Hepatocyte (in vitro differentiated cells): ENCODE measurements around the gene IL36RN. TPM values are rescaled to one million over a fixed set of nuclear protein-coding genes. Genes with fewer than 3 reads are reported as not detected.

Experiments
- DNase-seq: peaks from one replicate; pipeline ENCODE4 v3.0.0-alpha.2; 2016; ENCODE audit warnings: low spot score
- H2AFZ ChIP-seq: fragments of 200-600 bp; sonication (generic); 2 replicates; pipeline ENCODE4 v1.6.0; 2016; ENCODE audit warnings: antibody characterized with exemption, mild to moderate bottlenecking
- H3K27ac ChIP-seq: fragments of 200-600 bp; sonication (generic); 2 replicates; pipeline ENCODE4 v1.5.1; 2016; ENCODE audit warnings: mild to moderate bottlenecking
- H3K27me3 ChIP-seq: fragments of 200-600 bp; sonication (generic); 2 replicates; pipeline ENCODE4 v1.6.1; 2016
- H3K36me3 ChIP-seq: fragments of 200-600 bp; sonication (generic); replicated peaks from 2 replicates; pipeline ENCODE4 v1.5.1; 2016; ENCODE audit warnings: low read depth; ENCODE audit not compliant: insufficient read depth
- H3K4me1 ChIP-seq: fragments of 200-600 bp; sonication (generic); 2 replicates; pipeline ENCODE4 v1.5.1; 2016; ENCODE audit warnings: mild to moderate bottlenecking, moderate library complexity; ENCODE audit not compliant: insufficient read depth
- H3K4me2 ChIP-seq: fragments of 200-600 bp; sonication (generic); 2 replicates; pipeline ENCODE4 v1.6.0; 2016
- H3K4me3 ChIP-seq: fragments of 200-600 bp; sonication (generic); 2 replicates; pipeline ENCODE4 v1.5.1; 2016; ENCODE audit warnings: mild to moderate bottlenecking
- H3K79me2 ChIP-seq: fragments of 200-600 bp; sonication (generic); 2 replicates; pipeline ENCODE4 v1.6.0; 2017; ENCODE audit warnings: mild to moderate bottlenecking
- H3K9me2 ChIP-seq: fragments of 200-600 bp; sonication (generic); replicated peaks from 2 replicates; pipeline ENCODE4 v1.6.0; 2017; ENCODE audit warnings: mild to moderate bottlenecking; ENCODE audit not compliant: insufficient read depth
- H3K9me3 ChIP-seq: fragments of 200-600 bp; sonication (generic); 2 replicates; pipeline ENCODE4 v1.5.1; 2016; ENCODE audit warnings: low read depth, mild to moderate bottlenecking
- H4K20me1 ChIP-seq: fragments of 200-600 bp; sonication (generic); 2 replicates; pipeline ENCODE4 v1.6.0; 2016; ENCODE audit warnings: mild to moderate bottlenecking; ENCODE audit not compliant: insufficient read depth, poor library complexity, severe bottlenecking
- CTCF ChIP-seq: fragments of 200-600 bp; sonication (generic); IDR thresholded peaks from 2 replicates; pipeline ENCODE4 v1.5.1; 2016; ENCODE audit warnings: antibody characterized with exemption, mild to moderate bottlenecking; ENCODE audit not compliant: poor library complexity
- EZH2 ChIP-seq: fragments of 200-600 bp; sonication (generic); IDR thresholded peaks from 2 replicates; pipeline ENCODE4 v1.6.1; 2016; ENCODE audit warnings: antibody characterized with exemption, mild to moderate bottlenecking, borderline replicate concordance
- EZH2phosphoT487 ChIP-seq: fragments of 200-600 bp; sonication (generic); IDR thresholded peaks from one replicate; pipeline ENCODE4 v1.6.1; 2018; ENCODE audit warnings: antibody characterized with exemption, mild to moderate bottlenecking, low read depth, moderate library complexity; ENCODE audit not compliant: unreplicated experiment, severe bottlenecking
- WGBS: methylation state at CpG from one replicate; pipeline ENCODE4 v1.1.6; 2016; ENCODE audit warnings: low lambda C conversion rate; ENCODE audit errors: missing lambda C conversion rate; 5-methylcytosine and 5-hydroxymethylcytosine counted together
- polyA plus RNA-seq: library from polyadenylated mRNA; unstranded; fragments of >200 nt; fragmentation: Nextera tagmentation; extraction: Ambion mirVana; gene quantifications from 2 replicates; pipeline ENCODE4 v1.2.1, GENCODE V29; 2016
- total RNA-seq: library from RNA; depleted of rRNA; stranded (reverse); fragments of >200 nt; gene quantifications from 2 replicates; pipeline ENCODE4 v1.2.3, GENCODE V29; 2014

IL36RN gene
- total and polyA plus RNA-seq, 2 experiments from 2014 or later: 0.23 to 0.63 TPM

- Histone ChIP-seq H3K4me2 (no peak overlapping the region), H2AFZ (no peak overlapping the region), H3K27ac (no peak overlapping the region), H3K4me3 (no peak overlapping the region), H3K36me3 (no peaks in the 10 kb centered on the region), H3K9me2 (no peaks in the 10 kb centered on the region), H3K27me3 (no peaks in the 10 kb centered on the region), H3K79me2 (no peaks in the 10 kb centered on the region), H4K20me1 (no peaks in the 10 kb centered on the region), H3K4me1 (peaks cover 6% of the 10 kb centered on the region), H3K9me3 (no peaks in the 10 kb centered on the region)
- peak; percentile 6 for DNase-seq
- 67% methylated on average over 5 of the region's 5 CpGs for WGBS
- no peak for TF ChIP-seq EZH2
- TF ChIP-seq EZH2phosphoT487: no peak
- no peak for TF ChIP-seq CTCF
Measured at GRCh38 chr2:113041871-113042270, 17.1 kb upstream of the IL36RN start.

- no peaks in the 10 kb centered on the region for H3K27me3 ChIP-seq
- H3K79me2 ChIP-seq: no peaks in the 10 kb centered on the region
- DNase-seq: no peak
- no peaks in the 10 kb centered on the region for H3K9me3 ChIP-seq
- H3K36me3 ChIP-seq: no peaks in the 10 kb centered on the region
- 84% methylated on average over 5 of the region's 5 CpGs for WGBS
- no peaks in the 10 kb centered on the region for H3K9me2 ChIP-seq
- H2AFZ ChIP-seq: no peak overlapping the region
- H3K27ac ChIP-seq: no peak overlapping the region
- H3K4me2 ChIP-seq: no peak overlapping the region
- no peak overlapping the region for H3K4me3 ChIP-seq
- no peaks in the 10 kb centered on the region for H4K20me1 ChIP-seq
- H3K4me1 ChIP-seq: no peaks in the 10 kb centered on the region
- no peak for TF ChIP-seq EZH2
- no peak for TF ChIP-seq EZH2phosphoT487
- TF ChIP-seq CTCF: no peak
Measured at GRCh38 chr2:113046465-113046864, 12.5 kb upstream of the IL36RN start.

GRCh38 chr2:113050921-113051895 is 7.8 kb upstream of the IL36RN start:
- H2AFZ ChIP-seq: no peak overlapping the region
- H3K4me2 ChIP-seq: no peak overlapping the region
- H3K9me3 ChIP-seq: no peaks in the 10 kb centered on the region
- no peak overlapping the region for H3K27ac ChIP-seq
- no peaks in the 10 kb centered on the region for H3K9me2 ChIP-seq
- no peaks in the 10 kb centered on the region for H4K20me1 ChIP-seq
- H3K36me3 ChIP-seq: no peaks in the 10 kb centered on the region
- H3K79me2 ChIP-seq: no peaks in the 10 kb centered on the region
- peak; percentile 1 for DNase-seq
- no peak overlapping the region for H3K4me3 ChIP-seq
- WGBS: 93% methylated on average over 38 of the region's 38 CpGs
- H3K4me1 ChIP-seq: no peaks in the 10 kb centered on the region
- no peaks in the 10 kb centered on the region for H3K27me3 ChIP-seq
- TF ChIP-seq CTCF (no peak), EZH2 (no peak), EZH2phosphoT487 (no peak)
